MCF 10A (cell line): ENCODE data around the gene C19orf73. TPM values are rescaled to one million over a fixed set of nuclear protein-coding genes. Genes with fewer than 3 reads are reported as not detected.

Experiments
- BruUV-seq: library from RNA; stranded (reverse); fragments of 400-500 nt; replicated peaks from 2 replicates; lab custom pipeline; 2021; lab: Mats Ljungman, UMichigan
- CTCF ChIA-PET: fragments of 300-600 bp; sonication (Branson Sonifier 250); formaldehyde crosslinking; extraction: SDS; loops from one replicate; lab custom pipeline; 2021; ENCODE audit warnings: antibody characterized with exemption, inconsistent platforms; lab: Yijun Ruan, JAX
- POLR2A ChIA-PET: fragments of 300-600, 350-650 bp; sonication (Branson Sonifier 250); formaldehyde crosslinking; extraction: SDS; loops from one replicate; lab custom pipeline; 2020; ENCODE audit warnings: antibody characterized with exemption, inconsistent platforms; lab: Yijun Ruan, JAX
- DNase-seq: peaks from one replicate; pipeline ENCODE4 v3.0.0-alpha.2; 2018; ENCODE audit not compliant: unreplicated experiment
- H3K27ac Mint-ChIP-seq: one replicate; pipeline ENCODE4 v1.8.0; 2022; ENCODE audit warnings: mild to moderate bottlenecking, low read depth, mixed read lengths; ENCODE audit not compliant: unreplicated experiment
- H3K27me3 Mint-ChIP-seq: one replicate; pipeline ENCODE4 v1.8.0; 2022; ENCODE audit warnings: mixed read lengths; ENCODE audit not compliant: insufficient read depth, unreplicated experiment
- H3K36me3 Mint-ChIP-seq: one replicate; pipeline ENCODE4 v1.8.0; 2022; ENCODE audit warnings: mild to moderate bottlenecking, moderate library complexity, mixed read lengths; ENCODE audit not compliant: insufficient read depth, unreplicated experiment
- H3K4me1 Mint-ChIP-seq: one replicate; pipeline ENCODE4 v1.8.0; 2022; ENCODE audit warnings: mixed read lengths; ENCODE audit not compliant: insufficient read depth, unreplicated experiment
- H3K4me3 Mint-ChIP-seq: one replicate; pipeline ENCODE4 v1.8.0; 2022; ENCODE audit warnings: mild to moderate bottlenecking, moderate library complexity, mixed read lengths; ENCODE audit not compliant: unreplicated experiment
- H3K9me3 Mint-ChIP-seq: one replicate; pipeline ENCODE4 v1.8.0; 2022; ENCODE audit warnings: mixed read lengths; ENCODE audit not compliant: unreplicated experiment
- intact Hi-C: fragments of 100-400 bp; cut with micrococcal nuclease; formaldehyde crosslinking; loops from 2 replicates; pipeline ENCODE4 v1.14.1; 2022
- total RNA-seq: library from RNA; stranded (reverse); gene quantifications from 2 replicates; pipeline ENCODE4 v1.2.3, GENCODE V29; 2022
- TF ChIP-seq, protein P1 (sequence below): fragments of 200-600 bp; IDR thresholded peaks from one replicate; pipeline ENCODE4 v1.8.0; 2022; ENCODE audit warnings: antibody characterized with exemption, mild to moderate bottlenecking; ENCODE audit not compliant: unreplicated experiment

Gene C19orf73
- total RNA-seq, 1 experiment from 2014 or later: 3.2 TPM

- ChIA-PET CTCF (interaction anchor here (0.9 to 1.6 kb wide), 3 partner anchors 40 to 42 kb away, joined by 3 read pairs; no protein-coding TSS in a partner anchor), POLR2A (interaction anchor here (0.7 to 1.7 kb wide), 4 partner anchors 8 to 294 kb away, joined by 3 to 8 read pairs (median 4); partner anchors contain the start of gene LIN7B)
- TF ChIP-seq, protein P1, sequence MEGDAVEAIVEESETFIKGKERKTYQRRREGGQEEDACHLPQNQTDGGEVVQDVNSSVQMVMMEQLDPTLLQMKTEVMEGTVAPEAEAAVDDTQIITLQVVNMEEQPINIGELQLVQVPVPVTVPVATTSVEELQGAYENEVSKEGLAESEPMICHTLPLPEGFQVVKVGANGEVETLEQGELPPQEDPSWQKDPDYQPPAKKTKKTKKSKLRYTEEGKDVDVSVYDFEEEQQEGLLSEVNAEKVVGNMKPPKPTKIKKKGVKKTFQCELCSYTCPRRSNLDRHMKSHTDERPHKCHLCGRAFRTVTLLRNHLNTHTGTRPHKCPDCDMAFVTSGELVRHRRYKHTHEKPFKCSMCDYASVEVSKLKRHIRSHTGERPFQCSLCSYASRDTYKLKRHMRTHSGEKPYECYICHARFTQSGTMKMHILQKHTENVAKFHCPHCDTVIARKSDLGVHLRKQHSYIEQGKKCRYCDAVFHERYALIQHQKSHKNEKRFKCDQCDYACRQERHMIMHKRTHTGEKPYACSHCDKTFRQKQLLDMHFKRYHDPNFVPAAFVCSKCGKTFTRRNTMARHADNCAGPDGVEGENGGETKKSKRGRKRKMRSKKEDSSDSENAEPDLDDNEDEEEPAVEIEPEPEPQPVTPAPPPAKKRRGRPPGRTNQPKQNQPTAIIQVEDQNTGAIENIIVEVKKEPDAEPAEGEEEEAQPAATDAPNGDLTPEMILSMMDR: no peak
- no peaks in the 10 kb centered on the region for H3K27me3 Mint-ChIP-seq
- H3K4me1 Mint-ChIP-seq: peaks cover 7% of the 10 kb centered on the region
- no peaks in the 10 kb centered on the region for H3K36me3 Mint-ChIP-seq
- DNase-seq: peak; percentile 88
- H3K27ac Mint-ChIP-seq: peak within 1 kb of the TSS; percentile 36
- peaks cover 17% of the 10 kb centered on the region for H3K9me3 Mint-ChIP-seq
- intact Hi-C loops: loop anchor here (5.0 kb wide), 1 partner anchor 40 kb away; no protein-coding TSS in a partner anchor
- peak within 1 kb of the TSS; percentile 82 for H3K4me3 Mint-ChIP-seq
- BruUV-seq: no TSS peak
These were observed 38.7 kb upstream of the C19orf73 start, which contains the start of gene TRPM4 for GRCh38 chr19:49157445-49158224. TSS of gene TRPM4 (plus strand) at chr19:49157792. CDS start at chr19:49157867, 75 bp downstream.

- no peak overlapping the region for H3K4me3 Mint-ChIP-seq
- POLR2A ChIA-PET: no interaction called here
These were observed 36.9 kb upstream of the C19orf73 start for GRCh38 chr19:49155820-49156346.

DNA sequence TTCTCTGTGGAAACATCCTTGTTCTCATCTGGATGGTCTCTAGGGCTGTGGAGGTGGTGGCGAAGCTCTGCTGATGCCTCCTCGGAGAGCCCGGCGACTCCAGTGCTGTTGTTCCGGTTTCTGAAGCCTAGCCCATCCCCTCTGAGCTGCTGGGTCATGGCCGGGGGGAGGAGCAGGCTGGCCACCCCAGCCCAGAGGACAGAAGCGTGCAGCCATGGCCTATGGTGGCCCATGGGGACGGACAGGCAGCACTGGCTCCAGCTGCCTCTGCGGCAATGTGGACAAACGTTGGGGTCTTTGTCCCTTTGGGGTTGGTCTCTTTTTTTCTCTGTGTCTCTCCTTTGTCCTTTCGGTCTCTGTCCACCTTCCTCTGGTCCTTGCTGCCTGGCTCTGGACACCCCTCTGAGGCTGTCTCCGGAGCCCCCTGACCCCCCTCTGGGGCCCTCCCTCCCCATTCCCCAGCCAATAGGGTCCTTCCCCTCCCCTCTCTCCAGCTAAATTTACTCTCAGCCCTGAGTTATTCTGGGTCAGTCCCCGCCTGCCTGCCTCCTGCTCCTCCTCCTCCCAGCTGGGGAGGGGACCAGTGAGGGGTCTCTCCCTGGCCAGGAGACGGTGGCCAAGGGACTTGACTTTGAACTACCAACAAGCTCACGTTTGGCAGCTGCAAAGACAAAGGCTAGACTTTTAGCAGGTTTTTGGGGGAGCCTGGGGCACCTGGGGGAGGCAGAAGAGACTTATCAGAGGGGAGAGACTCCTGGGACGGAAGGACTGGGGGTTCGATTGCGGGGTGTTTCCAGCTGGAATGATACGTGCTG is 36.3 kb upstream of the C19orf73 start, which contains the start of gene HRC:
Gene HRC (minus strand): TSS at position 392 of the 815 bp plus-strand sequence. CDS start 159 bp downstream, at position 233.
- intact Hi-C loops: loop anchor here (5.0 kb wide), 1 partner anchor 42 kb away; no protein-coding TSS in a partner anchor
- no peaks in the 10 kb centered on the region for H3K36me3 Mint-ChIP-seq
- H3K4me3 Mint-ChIP-seq: no peak within 1 kb of the TSS
- ChIA-PET POLR2A (interaction anchor here (1.0 kb wide), 1 partner anchor 162 kb away, joined by 3 read pairs; the partner anchor contains the start of genes GYS1 and RUVBL2), CTCF (interaction anchor here (0.6 kb wide), 1 partner anchor 147 kb away, joined by 4 read pairs; no protein-coding TSS in a partner anchor)
- H3K27ac Mint-ChIP-seq: no peak within 1 kb of the TSS
- H3K9me3 Mint-ChIP-seq: peaks cover 17% of the 10 kb centered on the region
- H3K4me1 Mint-ChIP-seq: peaks cover 12% of the 10 kb centered on the region
- DNase-seq: no peak
- TF ChIP-seq, protein P1: no peak
- BruUV-seq: no TSS peak
- H3K27me3 Mint-ChIP-seq: no peaks in the 10 kb centered on the region

More at GRCh38 chr19:49155820-49156346, 36.9 kb upstream of the C19orf73 start:
- no peaks in the 10 kb centered on the region for H3K27me3 Mint-ChIP-seq
- BruUV-seq: no TSS peak
- CTCF ChIA-PET: no interaction called here
- intact Hi-C loops: loop anchor here (5.0 kb wide), 1 partner anchor 41 kb away; no protein-coding TSS in a partner anchor
- TF ChIP-seq, protein P1: no peak
- peaks cover 12% of the 10 kb centered on the region for H3K4me1 Mint-ChIP-seq
- no peaks in the 10 kb centered on the region for H3K36me3 Mint-ChIP-seq
- no peak overlapping the region for H3K27ac Mint-ChIP-seq
- peaks cover 17% of the 10 kb centered on the region for H3K9me3 Mint-ChIP-seq
- DNase-seq: no peak
